Neural progenitor cell (in vitro differentiated cells): Measurements from ENCODE around the gene ERGIC1. TPM values are rescaled to one million over a fixed set of nuclear protein-coding genes. Genes with fewer than 3 reads are reported as not detected.

Experiments used
- DNase-seq: peaks from one replicate; pipeline ENCODE4 v3.0.0-alpha.2; 2016; ENCODE audit warnings: low spot score
- H2AFZ ChIP-seq: fragments of 200-600 bp; sonication (generic); replicated peaks from 2 replicates; pipeline ENCODE4 v1.6.1; 2016; ENCODE audit warnings: antibody characterized with exemption
- H3F3A ChIP-seq: fragments of 200-600 bp; sonication (generic); 2 replicates; pipeline ENCODE4 v1.6.1; 2016; ENCODE audit warnings: antibody characterized with exemption, low read depth
- H3K27ac ChIP-seq: fragments of 200-600 bp; sonication (generic); 2 replicates; pipeline ENCODE4 v1.5.1; 2016; ENCODE audit warnings: mild to moderate bottlenecking
- H3K27me3 ChIP-seq: fragments of 200-600 bp; sonication (generic); 2 replicates; pipeline ENCODE4 v1.6.1; 2016; ENCODE audit warnings: mild to moderate bottlenecking, moderate library complexity
- H3K36me3 ChIP-seq: fragments of 200-600 bp; sonication (generic); 2 replicates; pipeline ENCODE4 v1.5.1; 2016
- H3K4me1 ChIP-seq: fragments of 200-600 bp; sonication (generic); 2 replicates; pipeline ENCODE4 v1.6.1; 2016; ENCODE audit warnings: mixed run types
- H3K4me2 ChIP-seq: fragments of 200-600 bp; sonication (generic); 2 replicates; pipeline ENCODE4 v1.6.1; 2016
- H3K4me3 ChIP-seq: fragments of 200-600 bp; sonication (generic); 2 replicates; pipeline ENCODE4 v1.5.1; 2016
- H3K79me2 ChIP-seq: fragments of 200-600 bp; sonication (generic); 2 replicates; pipeline ENCODE4 v1.6.1; 2016; ENCODE audit warnings: low read depth
- H3K9ac ChIP-seq: fragments of 200-600 bp; sonication (generic); 2 replicates; pipeline ENCODE4 v1.6.1; 2016
- H3K9me3 ChIP-seq: fragments of 200-600 bp; sonication (generic); 2 replicates; pipeline ENCODE4 v1.5.1; 2016; ENCODE audit warnings: low read depth
- H4K20me1 ChIP-seq: fragments of 200-600 bp; sonication (generic); 2 replicates; pipeline ENCODE4 v1.6.1; 2016; ENCODE audit warnings: low read depth
- H3K27ac Mint-ChIP-seq: 3 replicates; pipeline ENCODE4 v1.8.0; 2021; ENCODE audit warnings: mixed read lengths
- H3K27me3 Mint-ChIP-seq: 2 replicates; pipeline ENCODE4 v1.8.0; 2022; ENCODE audit warnings: low read depth, mild to moderate bottlenecking, inconsistent platforms, moderate library complexity, mixed read lengths; ENCODE audit not compliant: insufficient read depth
- H3K36me3 Mint-ChIP-seq: 3 replicates; pipeline ENCODE4 v1.8.0; 2021; ENCODE audit warnings: mixed read lengths
- H3K4me1 Mint-ChIP-seq: 3 replicates; pipeline ENCODE4 v1.8.0; 2021; ENCODE audit warnings: mixed read lengths
- H3K4me3 Mint-ChIP-seq: 3 replicates; pipeline ENCODE4 v1.8.0; 2021; ENCODE audit warnings: mild to moderate bottlenecking, moderate library complexity, mixed read lengths
- H3K9me3 Mint-ChIP-seq: 3 replicates; pipeline ENCODE4 v1.8.0; 2020; ENCODE audit warnings: mixed read lengths
- CTCF ChIP-seq: fragments of 200-600 bp; sonication (generic); IDR thresholded peaks from 2 replicates; pipeline ENCODE4 v1.5.1; 2017; ENCODE audit warnings: antibody characterized with exemption, mild to moderate bottlenecking
- EZH2 ChIP-seq: fragments of 200-600 bp; sonication (generic); IDR thresholded peaks from 2 replicates; pipeline ENCODE4 v1.6.1; 2017; ENCODE audit warnings: antibody characterized with exemption, mild to moderate bottlenecking, moderate library complexity
- EZH2phosphoT487 ChIP-seq: fragments of 200-600 bp; sonication (generic); IDR thresholded peaks from 2 replicates; pipeline ENCODE4 v1.6.1; 2017; ENCODE audit warnings: antibody characterized with exemption
- total RNA-seq: library from RNA; depleted of rRNA; stranded (reverse); fragments of >200 nt; gene quantifications from 2 replicates; pipeline ENCODE4 v1.2.3, GENCODE V29; 2015; ENCODE audit warnings: low replicate concordance

The ERGIC1 gene
- total RNA-seq, 1 donor from 2014 or later: 28.7 TPM

- H3K9me3 Mint-ChIP-seq: no peaks in the 10 kb centered on the region
- H3K27me3 Mint-ChIP-seq: peaks cover 3% of the 10 kb centered on the region
- H3K4me3 Mint-ChIP-seq: peak overlapping the region; percentile 90
- no peak for DNase-seq
- peaks cover 49% of the 10 kb centered on the region for H3K4me1 Mint-ChIP-seq
- no peak for TF ChIP-seq EZH2
- no peak for TF ChIP-seq CTCF
- TF ChIP-seq EZH2phosphoT487: no peak
- peaks cover 2% of the 10 kb centered on the region for H3K36me3 Mint-ChIP-seq
- Histone ChIP-seq H3K27me3 (no peaks in the 10 kb centered on the region), H3K79me2 (peaks cover 50% of the 10 kb centered on the region), H3K27ac (no peak overlapping the region), H3K4me1 (peaks cover 20% of the 10 kb centered on the region), H4K20me1 (peaks cover 58% of the 10 kb centered on the region), H3F3A (peaks cover 26% of the 10 kb centered on the region), H3K9ac (no peak overlapping the region), H3K36me3 (no peaks in the 10 kb centered on the region), H3K4me3 (peak overlapping the region; percentile 75), H3K9me3 (no peaks in the 10 kb centered on the region), H3K4me2 (peak overlapping the region; percentile 88), H2AFZ (no peak overlapping the region)
- H3K27ac Mint-ChIP-seq: no peak overlapping the region
Observed at GRCh38 chr5:172835290-172835993, 1.4 kb downstream of the ERGIC1 start.

- Histone ChIP-seq H3K79me2 (peaks cover 55% of the 10 kb centered on the region), H3K27ac (no peak overlapping the region), H3K4me1 (peaks cover 23% of the 10 kb centered on the region), H3K4me2 (no peak overlapping the region), H3K9ac (no peak overlapping the region), H4K20me1 (peaks cover 64% of the 10 kb centered on the region), H2AFZ (no peak overlapping the region), H3F3A (peaks cover 32% of the 10 kb centered on the region), H3K4me3 (no peak overlapping the region), H3K9me3 (no peaks in the 10 kb centered on the region), H3K27me3 (no peaks in the 10 kb centered on the region), H3K36me3 (no peaks in the 10 kb centered on the region)
- Mint-ChIP-seq H3K36me3 (peaks cover 2% of the 10 kb centered on the region), H3K27me3 (peaks cover 2% of the 10 kb centered on the region), H3K9me3 (no peaks in the 10 kb centered on the region), H3K27ac (no peak overlapping the region), H3K4me3 (peak overlapping the region; percentile 90), H3K4me1 (peaks cover 45% of the 10 kb centered on the region)
- no peak for DNase-seq
- no peak for TF ChIP-seq EZH2phosphoT487
- TF ChIP-seq CTCF: no peak
- no peak for TF ChIP-seq EZH2
Observed at GRCh38 chr5:172835994-172836356, 1.9 kb downstream of the ERGIC1 start.

- Mint-ChIP-seq H3K36me3 (peaks cover 2% of the 10 kb centered on the region), H3K4me3 (no peak overlapping the region), H3K27me3 (peaks cover 2% of the 10 kb centered on the region), H3K9me3 (no peaks in the 10 kb centered on the region), H3K4me1 (peaks cover 46% of the 10 kb centered on the region), H3K27ac (no peak overlapping the region)
- no peaks in the 10 kb centered on the region for H3K9me3 ChIP-seq
- peaks cover 72% of the 10 kb centered on the region for H3K79me2 ChIP-seq
- H3K27me3 ChIP-seq: no peaks in the 10 kb centered on the region
- H3K4me1 ChIP-seq: peaks cover 25% of the 10 kb centered on the region
- no peak overlapping the region for H3K4me2 ChIP-seq
- H2AFZ ChIP-seq: no peak overlapping the region
- no peak overlapping the region for H3K9ac ChIP-seq
- H3K4me3 ChIP-seq: no peak overlapping the region
- H3K36me3 ChIP-seq: no peaks in the 10 kb centered on the region
- peaks cover 79% of the 10 kb centered on the region for H4K20me1 ChIP-seq
- no peak overlapping the region for H3K27ac ChIP-seq
- no peak for DNase-seq
- no peak for TF ChIP-seq EZH2phosphoT487
- no peak for TF ChIP-seq CTCF
- no peak for TF ChIP-seq EZH2
- H3F3A ChIP-seq: peaks cover 32% of the 10 kb centered on the region
Observed at GRCh38 chr5:172837640-172838039, 3.6 kb downstream of the ERGIC1 start.
